HepG2 (cell line): ENCODE data around the gene TAF1A. TPM values are rescaled to one million over a fixed set of nuclear protein-coding genes. Genes with fewer than 3 reads are reported as not detected.

Experiments used
- ERF ChIP-seq: IDR thresholded peaks from 2 replicates; pipeline ENCODE4 v1.6.1; 2018; ENCODE audit warnings: missing biosample characterization, missing genetic modification reagents
- FOXK1 ChIP-seq: sonication (generic); formaldehyde crosslinking; IDR thresholded peaks from 2 replicates; pipeline ENCODE4 v1.4.0; 2020; ENCODE audit warnings: low read depth, missing genetic modification reagents, borderline replicate concordance
- GPN1 ChIP-seq: sonication (generic); formaldehyde crosslinking; IDR thresholded peaks from 2 replicates; pipeline ENCODE4 v1.5.1; 2020; ENCODE audit warnings: missing genetic modification reagents, borderline replicate concordance
- HIC2 ChIP-seq: sonication (generic); formaldehyde crosslinking; IDR thresholded peaks from 2 replicates; pipeline ENCODE4 v1.9.0; 2022; ENCODE audit warnings: low read depth, missing genetic modification reagents
- KDM5A ChIP-seq: fragments of 200-600 bp; sonication (generic); IDR thresholded peaks from 2 replicates; pipeline ENCODE4 v1.7.0; 2018; ENCODE audit warnings: antibody characterized with exemption, mild to moderate bottlenecking, low read length, borderline replicate concordance
- KDM6A ChIP-seq: IDR thresholded peaks from 2 replicates; pipeline ENCODE4 v1.6.1; 2016; ENCODE audit warnings: low read depth
- MTERF4 ChIP-seq: sonication (generic); formaldehyde crosslinking; IDR thresholded peaks from 2 replicates; pipeline ENCODE4 v1.8.0; 2023; ENCODE audit warnings: mild to moderate bottlenecking, missing genetic modification reagents
- PHF21A ChIP-seq: sonication (generic); formaldehyde crosslinking; IDR thresholded peaks from 2 replicates; pipeline ENCODE4 v1.5.0; 2020; ENCODE audit warnings: mild to moderate bottlenecking, missing genetic modification reagents
- SAP130 ChIP-seq: IDR thresholded peaks from 2 replicates; pipeline ENCODE4 v1.6.1; 2016; ENCODE audit warnings: low read depth
- TBX2 ChIP-seq: sonication (generic); formaldehyde crosslinking; IDR thresholded peaks from 2 replicates; pipeline ENCODE4 v1.5.0; 2020; ENCODE audit warnings: missing genetic modification reagents, mild to moderate bottlenecking, borderline replicate concordance
- ZNF160 ChIP-seq: sonication (generic); formaldehyde crosslinking; IDR thresholded peaks from 2 replicates; pipeline ENCODE4 v1.8.0; 2022; ENCODE audit warnings: mild to moderate bottlenecking, inconsistent platforms, missing genetic modification reagents
- ZNF292 ChIP-seq: sonication (generic); formaldehyde crosslinking; IDR thresholded peaks from 2 replicates; pipeline ENCODE4 v1.8.1; 2022; ENCODE audit warnings: mild to moderate bottlenecking, low read depth, missing genetic modification reagents, borderline replicate concordance
- ZNF382 ChIP-seq: sonication (generic); formaldehyde crosslinking; IDR thresholded peaks from 2 replicates; pipeline ENCODE4 v1.5.0; 2020; ENCODE audit warnings: missing genetic modification reagents, mild to moderate bottlenecking, borderline replicate concordance
- ZNF407 ChIP-seq: sonication (generic); formaldehyde crosslinking; IDR thresholded peaks from one replicate; pipeline ENCODE4 v1.5.1; 2020; ENCODE audit warnings: mild to moderate bottlenecking, missing genetic modification reagents; ENCODE audit errors: not compliant biosample characterization
- ZNF670 ChIP-seq: sonication (generic); formaldehyde crosslinking; IDR thresholded peaks from 2 replicates; pipeline ENCODE4 v1.8.0; 2022; ENCODE audit warnings: mild to moderate bottlenecking, missing genetic modification reagents, borderline replicate concordance
- ZNF672 ChIP-seq: sonication (generic); formaldehyde crosslinking; IDR thresholded peaks from 2 replicates; pipeline ENCODE4 v1.8.1; 2022; ENCODE audit warnings: missing genetic modification reagents
- ZNF674 ChIP-seq: sonication (generic); formaldehyde crosslinking; IDR thresholded peaks from 2 replicates; pipeline ENCODE4 v1.5.0; 2020; ENCODE audit warnings: low read depth, mild to moderate bottlenecking, missing genetic modification reagents
- ZNF781 ChIP-seq: sonication (generic); formaldehyde crosslinking; IDR thresholded peaks from 2 replicates; pipeline ENCODE4 v1.5.1; 2020; ENCODE audit warnings: borderline replicate concordance, mild to moderate bottlenecking, missing genetic modification reagents; ENCODE audit errors: not compliant biosample characterization
- polyA plus RNA-seq, 8 experiments: library from polyadenylated mRNA; depleted of rRNA in 3 of 8; stranded (reverse) in 7 of 8; unstranded in 1 of 8; fragments of >200 nt; fragmentation: Illumina TruSeq in 4 of 8; extraction: Trizol in 4 of 8; gene quantifications; 2 replicates each; pipeline versions ENCODE4 v1.2.1 to v1.2.3, GENCODE V29; 2011 to 2016; ENCODE audit warnings: low read depth in 4 of 8, missing spikeins in 1 of 8, mixed read lengths in 1 of 8; ENCODE audit not compliant: insufficient read depth in 1 of 8
- total RNA-seq, 5 experiments: library from RNA; depleted of rRNA; stranded (reverse); fragments of >200 nt; fragmentation: Illumina TruSeq; extraction: Trizol; gene quantifications; 2 replicates each; pipeline ENCODE4 v1.2.3, GENCODE V29; 2016; ENCODE audit warnings: low read depth in 1 of 5

Gene TAF1A
- total and polyA plus RNA-seq, 2 of the 13 experiments (the other 11 are each of a cell fraction or from before 2014, with no cell fraction given): 3.3 to 10.7 TPM

- TF ChIP-seq ZNF407 (CRISPR knock-in tag): no peak
- TF ChIP-seq ZNF292: no peak
- TF ChIP-seq KDM6A (CRISPR knock-in tag): no peak
- peak; percentile 99 for TF ChIP-seq SAP130 (CRISPR knock-in tag)
- no peak for TF ChIP-seq ZNF160 (CRISPR knock-in tag)
- TF ChIP-seq ZNF672 (CRISPR knock-in tag): no peak
- TF ChIP-seq ZNF382 (CRISPR knock-in tag): no peak
- TF ChIP-seq ZNF670 (CRISPR knock-in tag): peak; percentile 41; the same call in 1 of the 2 replicates
- TF ChIP-seq PHF21A: peak; percentile 73; the same call in 1 of the 2 replicates
- TF ChIP-seq KDM5A: peak; percentile 67; the same call in 1 of the 2 replicates
- no peak for TF ChIP-seq ERF (CRISPR knock-in tag)
- no peak for TF ChIP-seq MTERF4
- TF ChIP-seq GPN1 (CRISPR knock-in tag): no peak
- TF ChIP-seq FOXK1 (CRISPR knock-in tag): peak; percentile 62; the same call in 1 of the 2 replicates
- TF ChIP-seq TBX2 (CRISPR knock-in tag): no peak
- no peak for TF ChIP-seq ZNF781 (CRISPR knock-in tag)
- TF ChIP-seq HIC2 (CRISPR knock-in tag): no peak
- TF ChIP-seq ZNF674: no peak
Observed at GRCh38 chr1:222589462-222590302, at the start of gene TAF1A (continued).
